Measurements from ENCODE around the gene GORASP2.

GRCh38 chr2:170883683-170884082, 45.4 kb upstream of the GORASP2 start:
- TF ChIP-seq CTCF (IDR thresholded peaks at IDR 0.05): no peak
- TF ChIP-seq POLR2A (IDR thresholded peaks at IDR 0.05): no peak

All from adrenal gland (tissue), 5 donors.